GM13976 (cell line): ENCODE results near the gene HOXA10.
A peak's percentile ranks its signal among the peaks of the same experiment; 100 is the strongest.

Experiments used
- DNase-seq: peaks from one replicate; pipeline ENCODE4 v3.0.0; 2012; ENCODE audit warnings: low spot score
- CTCF ChIP-seq: IDR thresholded peaks from 2 replicates; pipeline ENCODE4 v1.5.1; 2012; ENCODE audit warnings: borderline replicate concordance, mild to moderate bottlenecking; ENCODE audit not compliant: insufficient read depth; ENCODE audit errors: extremely low read depth, missing control alignments, control extremely low read depth
- in situ Hi-C: fragments of 300-500 bp; cut with MboI; formaldehyde crosslinking; loops from one replicate; pipeline ENCODE4 v1.12.0; 2022; ENCODE audit warnings: low sequenced_read_pairs, mixed read lengths, inconsistent platforms; ENCODE audit not compliant: unreplicated experiment

HOXA10 gene

GRCh38 chr7:27148756-27149641 is 25.1 kb downstream of the HOXA10 start:
- in situ Hi-C loops, result no loop called here
- DNase-seq, result peak; percentile 22
- TF ChIP-seq CTCF, result no peak

GRCh38 chr7:27148031-27148755 is 25.9 kb downstream of the HOXA10 start:
- in situ Hi-C loops, result no loop called here
- no peak for DNase-seq
- no peak for TF ChIP-seq CTCF

- in situ Hi-C loops, result no loop called here
- no peak for DNase-seq
- TF ChIP-seq CTCF, result no peak
These were observed 26.7 kb downstream of the HOXA10 start, which contains the start of gene HOXA6 for GRCh38 chr7:27147199-27148030. TSS of gene HOXA6 (minus strand) at chr7:27147774. CDS start at chr7:27147749, 25 bp downstream.

GRCh38 chr7:27146491-27147198 is 27.5 kb downstream of the HOXA10 start:
- TF ChIP-seq CTCF, result no peak
- DNase-seq, result no peak
- in situ Hi-C loops, result no loop called here

GRCh38 chr7:27145914-27146412 is 28.2 kb downstream of the HOXA10 start:
- DNase-seq, result no peak
- in situ Hi-C loops, result no loop called here
- no peak for TF ChIP-seq CTCF
